Fibroblast of villous mesenchyme (primary cell): ENCODE results near the gene MACROD2. TPM values are rescaled to one million over a fixed set of nuclear protein-coding genes. Genes with fewer than 3 reads are reported as not detected.

Experiments
- DNase-seq: peaks from one replicate; pipeline ENCODE4 v3.0.0-alpha.2; 2010; ENCODE audit warnings: low read depth
- H3K4me3 ChIP-seq: 2 replicates; pipeline ENCODE4 v1.5.1; 2011; ENCODE audit warnings: low read depth, mild to moderate bottlenecking, low read length
- total RNA-seq: library from RNA; depleted of rRNA; stranded (reverse); fragments of >200 nt; gene quantifications from 2 replicates; pipeline ENCODE4 v1.2.3, GENCODE V29; 2012
- TF ChIP-seq, protein P1 (sequence below): IDR thresholded peaks from 2 replicates; pipeline ENCODE4 v1.5.1; 2012; ENCODE audit warnings: low read depth, mild to moderate bottlenecking, low read length; ENCODE audit not compliant: insufficient read depth

The MACROD2 gene
- total RNA-seq, 1 donor: 1.7 TPM

DNA sequence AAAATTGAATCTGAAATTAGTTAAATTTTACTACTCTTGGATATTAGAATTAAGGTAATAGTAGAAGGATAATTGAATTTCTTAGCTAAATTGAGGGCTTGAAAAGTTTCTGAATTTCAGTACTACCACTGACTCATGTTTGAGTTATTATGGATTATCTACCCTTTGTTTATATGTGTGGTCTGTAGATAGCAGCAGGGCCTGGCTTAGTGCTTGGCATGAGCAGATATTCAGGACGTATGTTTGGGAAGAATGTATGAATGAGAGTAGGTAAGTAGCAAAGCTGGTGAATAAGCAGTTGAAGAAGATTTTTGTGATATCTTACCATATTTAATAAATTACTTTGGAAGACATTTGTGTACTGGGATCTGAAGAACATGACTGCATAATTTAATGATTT lies 152.7 kb downstream of the MACROD2 start:
- TF ChIP-seq, protein P1, sequence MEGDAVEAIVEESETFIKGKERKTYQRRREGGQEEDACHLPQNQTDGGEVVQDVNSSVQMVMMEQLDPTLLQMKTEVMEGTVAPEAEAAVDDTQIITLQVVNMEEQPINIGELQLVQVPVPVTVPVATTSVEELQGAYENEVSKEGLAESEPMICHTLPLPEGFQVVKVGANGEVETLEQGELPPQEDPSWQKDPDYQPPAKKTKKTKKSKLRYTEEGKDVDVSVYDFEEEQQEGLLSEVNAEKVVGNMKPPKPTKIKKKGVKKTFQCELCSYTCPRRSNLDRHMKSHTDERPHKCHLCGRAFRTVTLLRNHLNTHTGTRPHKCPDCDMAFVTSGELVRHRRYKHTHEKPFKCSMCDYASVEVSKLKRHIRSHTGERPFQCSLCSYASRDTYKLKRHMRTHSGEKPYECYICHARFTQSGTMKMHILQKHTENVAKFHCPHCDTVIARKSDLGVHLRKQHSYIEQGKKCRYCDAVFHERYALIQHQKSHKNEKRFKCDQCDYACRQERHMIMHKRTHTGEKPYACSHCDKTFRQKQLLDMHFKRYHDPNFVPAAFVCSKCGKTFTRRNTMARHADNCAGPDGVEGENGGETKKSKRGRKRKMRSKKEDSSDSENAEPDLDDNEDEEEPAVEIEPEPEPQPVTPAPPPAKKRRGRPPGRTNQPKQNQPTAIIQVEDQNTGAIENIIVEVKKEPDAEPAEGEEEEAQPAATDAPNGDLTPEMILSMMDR: no peak
- DNase-seq: peak; percentile 82
- no peak overlapping the region for H3K4me3 ChIP-seq

GRCh38 chr20:14155361-14155760 lies 160.0 kb downstream of the MACROD2 start:
- peak; percentile 68 for DNase-seq
- TF ChIP-seq, protein P1: no peak
- no peak overlapping the region for H3K4me3 ChIP-seq

DNA sequence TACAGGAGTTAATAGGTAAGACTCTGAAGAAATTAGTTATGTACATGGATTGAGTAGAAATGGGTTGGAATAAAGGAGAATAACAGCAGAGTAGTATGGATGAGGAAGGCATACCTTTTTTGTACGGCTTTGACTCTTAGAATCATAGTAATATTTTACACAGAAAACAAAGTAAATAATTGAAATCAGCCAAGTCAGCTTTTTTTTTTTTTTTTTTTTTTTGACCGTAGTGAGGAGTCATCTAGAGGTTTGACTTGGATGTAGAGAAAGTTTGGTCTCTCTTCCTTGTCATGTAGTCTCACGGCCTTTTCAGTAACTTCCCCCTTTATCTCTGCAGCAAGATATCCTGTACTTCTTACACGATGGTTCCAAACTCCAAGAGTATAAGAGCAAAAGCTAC lies 183.2 kb downstream of the MACROD2 start:
- no peak for DNase-seq
- TF ChIP-seq, protein P1: no peak
- H3K4me3 ChIP-seq: no peak overlapping the region

GRCh38 chr20:14178952-14179351 lies 183.6 kb downstream of the MACROD2 start:
- no peak overlapping the region for H3K4me3 ChIP-seq
- DNase-seq: no peak
- TF ChIP-seq, protein P1: no peak

- TF ChIP-seq, protein P1: peak; percentile 36
- DNase-seq: peak; percentile 56
- no peak overlapping the region for H3K4me3 ChIP-seq
These were observed 194.6 kb downstream of the MACROD2 start for GRCh38 chr20:14189794-14190402.

- DNase-seq: no peak
- TF ChIP-seq, protein P1: no peak
- no peak overlapping the region for H3K4me3 ChIP-seq
These were observed 196.2 kb downstream of the MACROD2 start for GRCh38 chr20:14191559-14191958.

DNA sequence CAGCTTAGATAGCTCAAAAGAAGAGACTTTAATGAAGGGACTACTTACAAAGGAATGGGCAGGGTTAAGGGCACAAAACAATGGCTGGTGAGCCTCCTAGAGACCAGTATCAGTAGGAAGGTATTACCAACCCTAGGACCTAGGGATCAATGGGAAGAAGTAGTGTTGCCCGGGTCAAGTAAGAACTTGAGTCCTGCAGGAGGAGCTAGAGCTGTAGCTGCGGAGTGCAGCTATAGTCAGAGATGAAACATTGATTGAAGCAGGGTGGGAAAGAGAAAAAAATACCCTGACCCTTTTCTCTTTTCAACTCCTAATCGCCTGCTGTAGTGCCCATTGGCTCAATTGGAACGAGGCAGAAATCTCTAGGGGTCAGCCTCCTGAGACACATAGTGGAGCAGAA lies 198.1 kb downstream of the MACROD2 start:
- TF ChIP-seq, protein P1: no peak
- no peak overlapping the region for H3K4me3 ChIP-seq
- no peak for DNase-seq
